ENCODE data around the gene SMAD4.

The SMAD4 gene

DNA sequence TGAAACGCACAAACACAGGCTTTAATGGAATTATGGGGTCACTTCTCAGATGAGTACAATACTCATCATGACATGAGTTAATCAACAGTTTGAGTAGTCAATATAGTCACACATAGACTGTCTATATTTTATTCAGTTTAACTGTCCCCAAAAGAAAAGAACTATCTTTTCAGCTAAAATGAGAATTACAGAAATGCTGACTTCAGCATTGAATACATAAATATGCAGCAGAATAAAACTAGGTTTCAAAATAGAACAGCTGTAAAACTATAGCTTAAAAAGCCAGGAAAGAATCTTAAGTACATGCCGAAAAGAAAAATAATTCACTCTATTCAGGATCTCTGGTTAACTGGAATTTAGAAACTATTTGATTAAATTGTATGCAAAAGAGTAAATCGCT is 30.0 kb downstream of the SMAD4 start:
- DNase-seq = no peak
- WGBS = no CpG with 5 or more reads among the region's 3 CpGs

DNA sequence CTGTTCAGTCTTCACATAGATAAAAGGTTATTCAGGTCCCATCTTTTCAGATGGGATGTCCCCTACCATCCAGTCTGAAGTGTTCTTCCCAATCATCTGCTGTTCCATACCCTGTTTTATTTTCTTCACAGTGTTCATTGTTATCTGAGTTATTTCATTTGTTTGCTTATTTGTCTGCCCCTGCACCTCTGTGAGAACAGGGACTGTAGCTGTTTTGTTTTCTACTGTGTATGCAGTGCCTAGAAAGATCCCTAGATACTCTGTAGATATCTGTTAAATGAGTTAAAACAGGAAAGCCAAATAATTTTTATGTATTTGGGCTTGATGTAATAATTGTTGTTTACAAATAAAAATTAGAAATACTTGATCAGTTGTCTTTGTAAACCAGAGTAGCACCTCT is 34.2 kb downstream of the SMAD4 start:
- Histone ChIP-seq H3K4ac (ENCODE audit: low read depth in 1 of 2, low read length in 2 of 2) (no peak overlapping the region), H3K4me1 (ENCODE audit: control insufficient read depth, insufficient read depth, low read depth, low read length) (peaks cover 4% of the 10 kb centered on the region), H2BK15ac (ENCODE audit: low read depth, poor library complexity, severe bottlenecking) (no peak overlapping the region)

More for the DNA sequence above, 30.0 kb downstream of the SMAD4 start:
- H4K8ac ChIP-seq (ENCODE audit: low read length) = no peak overlapping the region
- H2AFZ ChIP-seq (ENCODE audit: low read depth, low read length) = no peak overlapping the region
- H3K9me3 ChIP-seq (ENCODE audit: control insufficient read depth, low read length) = no peaks in the 10 kb centered on the region
- H3K14ac ChIP-seq (ENCODE audit: low read length in 2 of 2) = no peak overlapping the region
- H3K9ac ChIP-seq (ENCODE audit: low read length) = no peak overlapping the region
- H3K23ac ChIP-seq (ENCODE audit: low read length in 2 of 2) = no peak overlapping the region
- peaks cover 10% of the 10 kb centered on the region for H3K79me1 ChIP-seq (replicated peaks; ENCODE audit: low read length, poor library complexity, severe bottlenecking)
- no peak overlapping the region for H4K91ac ChIP-seq (ENCODE audit: low read length)
- H3K27me3 ChIP-seq (ENCODE audit: control insufficient read depth in 1 of 2, insufficient read depth in 1 of 2, low read length in 2 of 2) = no peaks in the 10 kb centered on the region
- no peak overlapping the region for H3K4me3 ChIP-seq (ENCODE audit: insufficient read depth in 1 of 2, low read depth in 1 of 2, low read length in 2 of 2)
- peaks cover 11 to 90% of the 10 kb centered on the region in 2 experiments for H3K36me3 ChIP-seq (ENCODE audit: control insufficient read depth in 1 of 2, insufficient read depth in 2 of 2, low read depth in 1 of 2, low read length in 2 of 2)
- H2BK15ac ChIP-seq (ENCODE audit: low read depth, poor library complexity, severe bottlenecking) = no peak overlapping the region
- no peak overlapping the region for H3K18ac ChIP-seq (ENCODE audit: low read depth in 1 of 2, low read length in 2 of 2)
- H3K4ac ChIP-seq (ENCODE audit: low read depth in 1 of 2, low read length in 2 of 2) = no peak overlapping the region
- no peak overlapping the region for H2BK5ac ChIP-seq (ENCODE audit: low read depth, low read length, poor library complexity, severe bottlenecking)
- no peak overlapping the region for H2AK5ac ChIP-seq (ENCODE audit: low read length, severe bottlenecking)
- H2BK12ac ChIP-seq (ENCODE audit: low read length in 2 of 2) = no peak overlapping the region
- H2BK120ac ChIP-seq (ENCODE audit: low read depth, low read length) = no peak overlapping the region
- no peak overlapping the region for H3K4me2 ChIP-seq (ENCODE audit: low read length, poor library complexity, severe bottlenecking)
- H3K4me1 ChIP-seq (ENCODE audit: control insufficient read depth, insufficient read depth, low read depth, low read length) = no peaks in the 10 kb centered on the region
- H3K27ac ChIP-seq (ENCODE audit: low read length, poor library complexity, severe bottlenecking) = no peak overlapping the region

DNA sequence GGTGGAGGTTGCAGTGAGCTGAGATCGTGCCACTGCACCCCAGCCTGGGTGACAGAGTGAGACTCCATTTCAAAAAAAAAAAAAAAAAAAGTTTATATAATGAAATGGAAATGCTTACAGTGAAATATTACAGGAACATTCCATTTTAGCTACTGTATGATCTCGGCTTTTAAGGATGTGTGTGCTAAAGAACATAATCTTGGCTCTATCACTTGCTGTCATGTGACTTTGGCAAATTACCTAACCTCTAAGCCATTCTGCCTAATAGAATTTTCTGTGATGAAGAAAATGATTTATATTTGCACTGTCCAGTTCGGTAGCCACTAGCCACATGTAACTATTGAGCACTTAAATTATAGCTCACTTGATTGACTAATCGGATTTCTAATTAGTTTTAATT is 36.3 kb downstream of the SMAD4 start:
- WGBS = no CpG with 5 or more reads among the region's 4 CpGs
- Histone ChIP-seq H3K4ac (ENCODE audit: low read depth in 1 of 2, low read length in 2 of 2) (no peak overlapping the region), H3K27ac (ENCODE audit: low read length, poor library complexity, severe bottlenecking) (no peak overlapping the region), H4K8ac (ENCODE audit: low read length) (no peak overlapping the region), H3K9me3 (ENCODE audit: control insufficient read depth, low read length) (no peaks in the 10 kb centered on the region), H3K23ac (ENCODE audit: low read length in 2 of 2) (no peak overlapping the region), H2BK5ac (ENCODE audit: low read depth, low read length, poor library complexity, severe bottlenecking) (no peak overlapping the region), H3K79me1 (replicated peaks; ENCODE audit: low read length, poor library complexity, severe bottlenecking) (peaks cover 12% of the 10 kb centered on the region), H3K9ac (ENCODE audit: low read length) (no peak overlapping the region), H4K91ac (ENCODE audit: low read length) (no peak overlapping the region), H3K4me1 (ENCODE audit: control insufficient read depth, insufficient read depth, low read depth, low read length) (peaks cover 4% of the 10 kb centered on the region), H3K4me2 (ENCODE audit: low read length, poor library complexity, severe bottlenecking) (no peak overlapping the region), H3K14ac (ENCODE audit: low read length in 2 of 2) (no peak overlapping the region), H3K27me3 (ENCODE audit: control insufficient read depth in 1 of 2, insufficient read depth in 1 of 2, low read length in 2 of 2) (no peaks in the 10 kb centered on the region), H3K4me3 (ENCODE audit: insufficient read depth in 1 of 2, low read depth in 1 of 2, low read length in 2 of 2) (no peak overlapping the region), H2AFZ (ENCODE audit: low read depth, low read length) (no peak overlapping the region), H2AK5ac (ENCODE audit: low read length, severe bottlenecking) (no peak overlapping the region), H3K18ac (ENCODE audit: low read depth in 1 of 2, low read length in 2 of 2) (no peak overlapping the region), H2BK12ac (ENCODE audit: low read length in 2 of 2) (no peak overlapping the region), H2BK120ac (ENCODE audit: low read depth, low read length) (no peak overlapping the region), H3K36me3 (ENCODE audit: control insufficient read depth in 1 of 2, insufficient read depth in 2 of 2, low read depth in 1 of 2, low read length in 2 of 2) (peaks cover 9 to 90% of the 10 kb centered on the region in 2 experiments), H2BK15ac (ENCODE audit: low read depth, poor library complexity, severe bottlenecking) (no peak overlapping the region)
- DNase-seq = peak; percentile 33

More for the DNA sequence above, 34.2 kb downstream of the SMAD4 start:
- H3K9ac ChIP-seq (ENCODE audit: low read length) = no peak overlapping the region
- H3K9me3 ChIP-seq (ENCODE audit: control insufficient read depth, low read length) = no peaks in the 10 kb centered on the region
- H3K4me3 ChIP-seq (ENCODE audit: insufficient read depth in 1 of 2, low read depth in 1 of 2, low read length in 2 of 2) = no peak overlapping the region
- peaks cover 9% of the 10 kb centered on the region for H3K79me1 ChIP-seq (replicated peaks; ENCODE audit: low read length, poor library complexity, severe bottlenecking)
- H2BK120ac ChIP-seq (ENCODE audit: low read depth, low read length) = no peak overlapping the region
- H4K91ac ChIP-seq (ENCODE audit: low read length) = no peak overlapping the region
- H3K27me3 ChIP-seq (ENCODE audit: control insufficient read depth in 1 of 2, insufficient read depth in 1 of 2, low read length in 2 of 2) = no peaks in the 10 kb centered on the region
- no peak overlapping the region for H3K23ac ChIP-seq (ENCODE audit: low read length in 2 of 2)
- no peak for DNase-seq
- H2BK5ac ChIP-seq (ENCODE audit: low read depth, low read length, poor library complexity, severe bottlenecking) = no peak overlapping the region
- no peak overlapping the region for H2AK5ac ChIP-seq (ENCODE audit: low read length, severe bottlenecking)
- no peak overlapping the region for H4K8ac ChIP-seq (ENCODE audit: low read length)
- no peak overlapping the region for H2AFZ ChIP-seq (ENCODE audit: low read depth, low read length)
- H3K14ac ChIP-seq (ENCODE audit: low read length in 2 of 2) = no peak overlapping the region
- H3K4me2 ChIP-seq (ENCODE audit: low read length, poor library complexity, severe bottlenecking) = no peak overlapping the region
- H3K27ac ChIP-seq (ENCODE audit: low read length, poor library complexity, severe bottlenecking) = no peak overlapping the region
- H2BK12ac ChIP-seq (ENCODE audit: low read length in 2 of 2) = no peak overlapping the region
- peaks cover 9 to 88% of the 10 kb centered on the region in 2 experiments for H3K36me3 ChIP-seq (ENCODE audit: control insufficient read depth in 1 of 2, insufficient read depth in 2 of 2, low read depth in 1 of 2, low read length in 2 of 2)
- no peak overlapping the region for H3K18ac ChIP-seq (ENCODE audit: low read depth in 1 of 2, low read length in 2 of 2)

DNA sequence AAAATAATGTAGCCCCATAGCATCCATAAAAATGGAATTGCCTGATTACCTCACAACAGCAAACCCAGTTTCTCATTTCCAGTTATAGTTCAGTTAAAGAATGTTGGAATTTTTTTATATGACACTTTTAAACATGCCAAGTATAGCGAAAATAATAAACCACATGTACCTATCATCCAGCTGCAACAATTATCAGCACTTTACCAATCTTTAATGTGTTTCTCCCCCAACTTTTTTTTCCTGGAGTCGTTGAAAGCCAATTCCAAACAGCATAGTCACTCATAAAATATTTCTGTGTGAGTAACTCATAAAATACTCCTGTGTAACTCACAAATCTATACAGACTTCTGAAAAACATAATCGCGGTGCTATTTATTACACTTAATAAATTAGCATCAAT is 38.1 kb downstream of the SMAD4 start:
- no peak overlapping the region for H3K23ac ChIP-seq (ENCODE audit: low read length in 2 of 2)
- DNase-seq = no peak
- no peak overlapping the region for H3K9ac ChIP-seq (ENCODE audit: low read length)
- H2BK5ac ChIP-seq (ENCODE audit: low read depth, low read length, poor library complexity, severe bottlenecking) = no peak overlapping the region
- 62% methylated on average over 4 of the region's 4 CpGs for WGBS
- no peak overlapping the region for H2BK120ac ChIP-seq (ENCODE audit: low read depth, low read length)
- H2BK12ac ChIP-seq (ENCODE audit: low read length in 2 of 2) = no peak overlapping the region
- no peak overlapping the region for H3K4me2 ChIP-seq (ENCODE audit: low read length, poor library complexity, severe bottlenecking)
- peaks cover 12% of the 10 kb centered on the region for H3K79me1 ChIP-seq (replicated peaks; ENCODE audit: low read length, poor library complexity, severe bottlenecking)
- H2AFZ ChIP-seq (ENCODE audit: low read depth, low read length) = no peak overlapping the region
- H2BK15ac ChIP-seq (ENCODE audit: low read depth, poor library complexity, severe bottlenecking) = no peak overlapping the region
- no peak overlapping the region for H4K8ac ChIP-seq (ENCODE audit: low read length)
- H3K4me1 ChIP-seq (ENCODE audit: control insufficient read depth, insufficient read depth, low read depth, low read length) = peaks cover 4% of the 10 kb centered on the region
- H3K27ac ChIP-seq (ENCODE audit: low read length, poor library complexity, severe bottlenecking) = peak overlapping the region; percentile 49
- H3K14ac ChIP-seq (ENCODE audit: low read length in 2 of 2) = no peak overlapping the region
- no peak overlapping the region for H3K18ac ChIP-seq (ENCODE audit: low read depth in 1 of 2, low read length in 2 of 2)
- no peak overlapping the region for H3K4ac ChIP-seq (ENCODE audit: low read depth in 1 of 2, low read length in 2 of 2)
- H2AK5ac ChIP-seq (ENCODE audit: low read length, severe bottlenecking) = no peak overlapping the region
- H3K36me3 ChIP-seq (ENCODE audit: control insufficient read depth in 1 of 2, insufficient read depth in 2 of 2, low read depth in 1 of 2, low read length in 2 of 2) = peaks cover 6 to 86% of the 10 kb centered on the region in 2 experiments
- no peak overlapping the region for H3K4me3 ChIP-seq (ENCODE audit: insufficient read depth in 1 of 2, low read depth in 1 of 2, low read length in 2 of 2)
- H4K91ac ChIP-seq (ENCODE audit: low read length) = no peak overlapping the region
- no peaks in the 10 kb centered on the region for H3K27me3 ChIP-seq (ENCODE audit: control insufficient read depth in 1 of 2, insufficient read depth in 1 of 2, low read length in 2 of 2)
- no peaks in the 10 kb centered on the region for H3K9me3 ChIP-seq (ENCODE audit: control insufficient read depth, low read length)

All from mesenchymal stem cell (in vitro differentiated cells and primary cell).